GM12878 (cell line): ENCODE results near the gene ETV2. TPM values are rescaled to one million over a fixed set of nuclear protein-coding genes. Genes with fewer than 3 reads are reported as not detected.

Source experiments
- BACH1 ChIP-seq: fragments of 450-650 bp; IDR thresholded peaks from 2 replicates; pipeline ENCODE4 v1.6.1; 2017; ENCODE audit warnings: mild to moderate bottlenecking, borderline replicate concordance
- CHD1 ChIP-seq: IDR thresholded peaks from 2 replicates; pipeline ENCODE4 v1.6.1; 2012; ENCODE audit warnings: low read depth, low read length, improper control_type of control experiment
- E2F4 ChIP-seq: IDR thresholded peaks from 2 replicates; pipeline ENCODE4 v1.6.1; 2012; ENCODE audit warnings: low read depth, low read length, improper control_type of control experiment
- E2F8 ChIP-seq: fragments of 450-650 bp; IDR thresholded peaks from 2 replicates; pipeline ENCODE4 v1.6.1; 2018; ENCODE audit warnings: mild to moderate bottlenecking, low read depth, moderate library complexity; ENCODE audit not compliant: partially characterized antibody
- EP300 ChIP-seq, 2 experiments: fragments of 150-350 bp in 1 of 2; IDR thresholded peaks; 2 replicates each; pipeline ENCODE4 v1.6.1; 2011 to 2012; ENCODE audit warnings: low read depth in 2 of 2, low read length in 2 of 2, borderline replicate concordance in 1 of 2, improper control_type of control experiment in 1 of 2, inconsistent platforms in 1 of 2; ENCODE audit not compliant: control insufficient read depth in 1 of 2
- FOS ChIP-seq: IDR thresholded peaks from 3 replicates; pipeline ENCODE4 v1.6.1; 2011; ENCODE audit warnings: borderline replicate concordance; ENCODE audit not compliant: insufficient read length; ENCODE audit errors: extremely low read depth
- FOXK2 ChIP-seq: fragments of 450-650 bp; IDR thresholded peaks from 2 replicates; pipeline ENCODE4 v1.6.1; 2017; ENCODE audit warnings: mild to moderate bottlenecking, moderate library complexity
- GATAD2B ChIP-seq: fragments of 450-650 bp; conservative IDR thresholded peaks from 2 replicates; pipeline ENCODE4 v1.6.1; 2017; ENCODE audit warnings: low read depth, mild to moderate bottlenecking, moderate library complexity
- HDGF ChIP-seq: fragments of 450-650 bp; IDR thresholded peaks from 2 replicates; pipeline ENCODE4 v1.6.1; 2016; ENCODE audit warnings: antibody characterized with exemption
- IKZF2 ChIP-seq, 2 experiments: fragments of 450-650 bp; IDR thresholded peaks; 2 replicates each; pipeline ENCODE4 v1.6.1; 2017; ENCODE audit warnings: mild to moderate bottlenecking in 2 of 2, moderate library complexity in 2 of 2
- KAT2A ChIP-seq: conservative IDR thresholded peaks from 2 replicates; pipeline ENCODE4 v1.6.1; 2011; ENCODE audit warnings: low read depth, low read length; ENCODE audit not compliant: control insufficient read depth
- MXI1 ChIP-seq: fragments of 150-350 bp; IDR thresholded peaks from 2 replicates; pipeline ENCODE4 v1.6.1; 2011; ENCODE audit warnings: low read depth, mild to moderate bottlenecking, inconsistent platforms, low read length, improper control_type of control experiment
- NR2C1 ChIP-seq: fragments of 450-650 bp; IDR thresholded peaks from 2 replicates; pipeline ENCODE4 v1.6.1; 2017; ENCODE audit warnings: antibody characterized with exemption, mild to moderate bottlenecking, moderate library complexity
- NRF1 ChIP-seq: conservative IDR thresholded peaks from 2 replicates; pipeline ENCODE4 v1.6.1; 2011; ENCODE audit warnings: mild to moderate bottlenecking, low read depth, low read length, improper control_type of control experiment
- PAX8 ChIP-seq: fragments of 450-650 bp; IDR thresholded peaks from 2 replicates; pipeline ENCODE4 v1.6.1; 2017; ENCODE audit warnings: mild to moderate bottlenecking, moderate library complexity
- POU2F2 ChIP-seq: IDR thresholded peaks from 3 replicates; pipeline ENCODE4 v1.6.1; 2011; ENCODE audit warnings: low read depth, mild to moderate bottlenecking, low read length, borderline replicate concordance
- RCOR1 ChIP-seq: conservative IDR thresholded peaks from 2 replicates; pipeline ENCODE4 v1.6.1; 2012; ENCODE audit warnings: low read depth, low read length, improper control_type of control experiment
- RFX5 ChIP-seq: IDR thresholded peaks from 2 replicates; pipeline ENCODE4 v1.6.1; 2011; ENCODE audit warnings: low read depth, low read length, improper control_type of control experiment
- SUPT20H ChIP-seq: IDR thresholded peaks from 2 replicates; pipeline ENCODE4 v1.6.1; 2011; ENCODE audit warnings: low read depth, mild to moderate bottlenecking, low read length, moderate library complexity, borderline replicate concordance; ENCODE audit not compliant: control insufficient read depth
- SUZ12 ChIP-seq: fragments of 200-600 bp; sonication (generic); IDR thresholded peaks from one replicate; pipeline ENCODE4 v1.6.1; 2018; ENCODE audit warnings: antibody characterized with exemption, mild to moderate bottlenecking; ENCODE audit not compliant: unreplicated experiment
- TCF12 ChIP-seq: IDR thresholded peaks from 2 replicates; pipeline ENCODE4 v1.6.1; 2011; ENCODE audit warnings: low read depth, mild to moderate bottlenecking, low read length
- ZNF217 ChIP-seq: fragments of 450-650 bp; IDR thresholded peaks from 2 replicates; pipeline ENCODE4 v1.6.1; 2017; ENCODE audit warnings: antibody characterized with exemption, mild to moderate bottlenecking
- ZZZ3 ChIP-seq: IDR thresholded peaks from 2 replicates; pipeline ENCODE4 v1.6.1; 2011; ENCODE audit warnings: low read depth; ENCODE audit not compliant: control insufficient read depth, insufficient read length
- polyA plus RNA-seq, 11 experiments: library from polyadenylated mRNA; depleted of rRNA in 4 of 11; unstranded in 6 of 11; stranded (reverse) in 5 of 11; fragments of >200 nt; fragmentation: Nextera tagmentation in 4 of 11; fragmentation: Illumina TruSeq in 1 of 11; extraction: Ambion mirVana in 4 of 11; extraction: Trizol in 1 of 11; gene quantifications; 1 replicate in 1 of 11; 2 replicates in 10 of 11; pipeline versions ENCODE4 v1.2.1 to v1.2.3, GENCODE V29; 2011 to 2016; ENCODE audit warnings: inconsistent platforms in 2 of 11, missing spikeins in 2 of 11, low read depth in 1 of 11
- total RNA-seq, 4 experiments: library from RNA; depleted of rRNA in 3 of 4; stranded (reverse); fragments of >200 nt in 3 of 4; fragmentation: Illumina TruSeq in 1 of 4; extraction: Trizol in 1 of 4; gene quantifications; 2 replicates each; pipeline versions ENCODE4 v1.2.1 to v1.2.3, GENCODE V29; 2013 to 2021
- TF ChIP-seq, protein P1 (sequence below): IDR thresholded peaks from 2 replicates; pipeline ENCODE4 v1.6.1; 2011; ENCODE audit warnings: borderline replicate concordance, low read depth, mild to moderate bottlenecking, moderate library complexity, mixed read lengths, low read length; ENCODE audit not compliant: insufficient read depth; ENCODE audit errors: extremely low read length

The ETV2 gene
- total and polyA plus RNA-seq, 10 of the 15 experiments (the other 5 are each of a cell fraction or from before 2014, with no cell fraction given) = 0.10 to 1.4 (median 0.54) TPM; not detected in 1

- peak; percentile 81 for TF ChIP-seq E2F4
- no peak for TF ChIP-seq ZNF217
- TF ChIP-seq, protein P1, sequence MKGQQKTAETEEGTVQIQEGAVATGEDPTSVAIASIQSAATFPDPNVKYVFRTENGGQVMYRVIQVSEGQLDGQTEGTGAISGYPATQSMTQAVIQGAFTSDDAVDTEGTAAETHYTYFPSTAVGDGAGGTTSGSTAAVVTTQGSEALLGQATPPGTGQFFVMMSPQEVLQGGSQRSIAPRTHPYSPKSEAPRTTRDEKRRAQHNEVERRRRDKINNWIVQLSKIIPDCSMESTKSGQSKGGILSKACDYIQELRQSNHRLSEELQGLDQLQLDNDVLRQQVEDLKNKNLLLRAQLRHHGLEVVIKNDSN = no peak
- TF ChIP-seq MXI1 = no peak
- TF ChIP-seq FOS = peak; percentile 86
- 0 out of 2 replicates have a peak, but pooled peaks have one; percentile 14 for TF ChIP-seq GATAD2B
- TF ChIP-seq SUZ12 = no peak
- 0 out of 2 replicates have a peak, but pooled peaks have one; percentile 53 for TF ChIP-seq RCOR1
- TF ChIP-seq ZZZ3 = no peak
- no peak for TF ChIP-seq FOXK2
- TF ChIP-seq NRF1 = no peak
- peak; percentile 12; the same call in 2 of the 3 replicates for TF ChIP-seq POU2F2
- no peak for TF ChIP-seq KAT2A
- TF ChIP-seq NR2C1 = no peak; the same call in 1 of the 2 replicates
- no peak for TF ChIP-seq EP300 (IDR thresholded peaks at IDR 0.05; ENCODE audit: borderline replicate concordance in 1 of 2, control insufficient read depth in 1 of 2, low read depth in 2 of 2, low read length in 2 of 2)
- peak; percentile 88 for TF ChIP-seq RFX5
- TF ChIP-seq PAX8 = no peak
- no peak for TF ChIP-seq BACH1
- TF ChIP-seq CHD1 = no peak
- TF ChIP-seq HDGF = peak; percentile 79; the same call in 1 of the 2 replicates
- no peak; a peak in 1 of 4 replicates for TF ChIP-seq IKZF2 (IDR thresholded peaks at IDR 0.05)
- TF ChIP-seq E2F8 = peak; percentile 95
- peak; percentile 26; the same call in 1 of the 2 replicates for TF ChIP-seq TCF12
- TF ChIP-seq SUPT20H = no peak
Measured at GRCh38 chr19:35628565-35629331, 12.8 kb upstream of the ETV2 start, which contains the start of gene RBM42 (continued).
